RWPE2 (cell line): Measurements from ENCODE around the gene CST3.
"Not testable (repeated sequence)": the region's sequence is repeated elsewhere in the genome, so short reads cannot be mapped to it uniquely, and the experiment has no call there.

Experiments used
- ATAC-seq: fragments of 200-7000 bp; cut with Tn5 transposase; 3 replicates; pipeline ENCODE4 v1.9.1; 2021; ENCODE audit warnings: low read depth
- DNase-seq: peaks from one replicate; pipeline ENCODE4 v3.0.0-alpha.2; 2020; ENCODE audit warnings: low spot score
- H3K27ac ChIP-seq: fragments of 450-650 bp; 2 replicates; pipeline ENCODE4 v1.5.1; 2017; ENCODE audit warnings: mild to moderate bottlenecking; ENCODE audit not compliant: poor library complexity, severe bottlenecking
- H3K27me3 ChIP-seq: fragments of 250-450 bp; sonication (Bioruptor Pico); 2 replicates; pipeline ENCODE4 v1.5.1; 2021; ENCODE audit warnings: mild to moderate bottlenecking, moderate library complexity; ENCODE audit not compliant: insufficient read depth, poor library complexity, severe bottlenecking
- H3K36me3 ChIP-seq: fragments of 250-450 bp; sonication (Bioruptor Pico); 2 replicates; pipeline ENCODE4 v1.5.1; 2020; ENCODE audit warnings: low read depth, mild to moderate bottlenecking, moderate library complexity
- H3K4me1 ChIP-seq: fragments of 250-450 bp; sonication (Bioruptor Pico); 2 replicates; pipeline ENCODE4 v1.5.1; 2021; ENCODE audit warnings: mild to moderate bottlenecking, moderate library complexity; ENCODE audit not compliant: insufficient read depth, poor library complexity, severe bottlenecking
- H3K4me3 ChIP-seq: fragments of 250-450 bp; sonication (Bioruptor Pico); 2 replicates; pipeline ENCODE4 v1.5.1; 2021; ENCODE audit warnings: mild to moderate bottlenecking, moderate library complexity; ENCODE audit not compliant: severe bottlenecking
- H3K9me3 ChIP-seq: fragments of 250-450 bp; sonication (Bioruptor Pico); 2 replicates; pipeline ENCODE4 v1.5.1; 2021; ENCODE audit warnings: mild to moderate bottlenecking, moderate library complexity; ENCODE audit not compliant: severe bottlenecking
- CTCF ChIP-seq: fragments of 450-650 bp; IDR thresholded peaks from one replicate; pipeline ENCODE4 v1.5.1; 2017; ENCODE audit warnings: mild to moderate bottlenecking, moderate library complexity; ENCODE audit not compliant: poor library complexity, severe bottlenecking

Gene CST3

GRCh38 chr20:23667666-23668065 is 29.9 kb upstream of the CST3 start:
- no peak for TF ChIP-seq CTCF
- ATAC-seq (no peak), DNase-seq (no peak)
- H3K27me3 ChIP-seq: no peaks in the 10 kb centered on the region
- H3K9me3 ChIP-seq: no peaks in the 10 kb centered on the region
- no peaks in the 10 kb centered on the region for H3K4me1 ChIP-seq
- H3K27ac ChIP-seq: no peak overlapping the region
- no peak overlapping the region for H3K4me3 ChIP-seq
- no peaks in the 10 kb centered on the region for H3K36me3 ChIP-seq

DNA sequence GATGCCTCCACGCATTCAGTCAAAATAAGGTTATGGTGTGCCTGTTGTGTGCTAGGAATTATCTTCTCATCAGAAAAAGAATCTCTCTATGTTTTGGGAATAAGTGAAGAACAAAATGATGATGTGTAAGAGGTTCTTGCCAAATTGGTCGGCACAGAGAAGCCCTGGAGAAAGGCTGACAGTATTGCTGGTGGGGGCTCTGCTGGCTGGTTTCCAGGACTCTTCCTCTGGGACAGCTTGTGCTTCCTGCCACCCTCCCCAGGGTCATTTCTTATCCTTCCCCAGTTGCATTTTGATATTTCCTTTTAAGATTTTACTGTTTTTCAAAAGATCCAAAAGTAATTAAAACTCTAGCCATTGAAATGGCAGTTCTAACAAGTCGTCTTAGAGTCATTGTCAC is 28.9 kb upstream of the CST3 start:
- no peaks in the 10 kb centered on the region for H3K4me1 ChIP-seq
- H3K9me3 ChIP-seq: no peaks in the 10 kb centered on the region
- DNase-seq (no peak), ATAC-seq (no peak)
- H3K27ac ChIP-seq: no peak overlapping the region
- H3K27me3 ChIP-seq: no peaks in the 10 kb centered on the region
- H3K36me3 ChIP-seq: no peaks in the 10 kb centered on the region
- no peak overlapping the region for H3K4me3 ChIP-seq
- no peak for TF ChIP-seq CTCF

DNA sequence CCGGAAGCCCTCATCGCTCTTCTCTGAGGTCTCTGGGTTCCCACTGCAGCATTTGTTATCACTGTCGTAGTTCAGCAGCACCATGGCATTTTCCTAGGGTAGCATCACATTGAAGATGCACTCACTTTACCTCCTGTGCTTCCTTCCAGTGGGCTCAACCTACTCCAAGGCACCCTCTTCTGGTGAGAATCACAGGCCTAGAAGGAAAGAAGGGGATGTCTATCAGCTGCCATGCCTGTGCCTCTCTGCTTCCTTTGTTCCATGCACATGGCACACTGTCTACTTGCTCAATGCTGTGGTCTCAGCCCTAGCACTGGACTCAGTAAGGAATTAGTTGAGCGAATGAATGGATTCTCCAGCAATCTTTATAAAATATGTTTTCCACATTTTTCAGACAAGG is 28.4 kb upstream of the CST3 start:
- no peak overlapping the region for H3K4me3 ChIP-seq
- no peak for DNase-seq
- TF ChIP-seq CTCF: peak; percentile 20
- peak; percentile 50 for ATAC-seq
- no peak overlapping the region for H3K27ac ChIP-seq
- no peaks in the 10 kb centered on the region for H3K27me3 ChIP-seq
- H3K4me1 ChIP-seq: no peaks in the 10 kb centered on the region
- no peaks in the 10 kb centered on the region for H3K36me3 ChIP-seq
- no peaks in the 10 kb centered on the region for H3K9me3 ChIP-seq

GRCh38 chr20:23664954-23665353 is 27.2 kb upstream of the CST3 start:
- ATAC-seq: no peak
- Histone ChIP-seq H3K4me3 (no peak overlapping the region), H3K36me3 (no peaks in the 10 kb centered on the region), H3K27me3 (no peaks in the 10 kb centered on the region), H3K27ac (no peak overlapping the region), H3K9me3 (no peaks in the 10 kb centered on the region), H3K4me1 (no peaks in the 10 kb centered on the region)
- TF ChIP-seq CTCF: no peak
- DNase-seq: no peak

- not testable (repeated sequence) for H3K9me3 ChIP-seq, H3K4me3 ChIP-seq, ATAC-seq, H3K27ac ChIP-seq, H3K27me3 ChIP-seq, DNase-seq, H3K4me1 ChIP-seq, H3K36me3 ChIP-seq
Measured at GRCh38 chr20:23664046-23664445, 26.3 kb upstream of the CST3 start.
